A673 (cell line): Measurements from ENCODE around the gene TLCD4. TPM values are rescaled to one million over a fixed set of nuclear protein-coding genes. Genes with fewer than 3 reads are reported as not detected.

Experiments
- BruUV-seq: library from RNA; stranded (reverse); fragments of 400-500 nt; replicated peaks from 2 replicates; lab custom pipeline; 2021; lab: Mats Ljungman, UMichigan
- CTCF ChIA-PET: fragments of 300-600 bp; sonication (Branson Sonifier 250); formaldehyde crosslinking; loops from one replicate; lab custom pipeline; 2022; ENCODE audit warnings: antibody characterized with exemption; lab: Charles Lee
- POLR2A ChIA-PET: fragments of 300-600 bp; sonication (Branson Sonifier 250); formaldehyde crosslinking; loops from one replicate; lab custom pipeline; 2022; ENCODE audit warnings: antibody characterized with exemption; ENCODE audit not compliant: low non-redundant PET; lab: Charles Lee
- DNase-seq: peaks from one replicate; pipeline ENCODE4 v3.0.0-alpha.2; 2015; ENCODE audit warnings: low spot score
- H3K27ac ChIP-seq: fragments of 200-600 bp; sonication (generic); 2 replicates; pipeline ENCODE4 v1.5.1; 2016; ENCODE audit warnings: mixed run types, low read depth, mild to moderate bottlenecking, mixed read lengths, antibody characterized with exemption, low read length; ENCODE audit not compliant: poor library complexity, severe bottlenecking
- H3K27me3 ChIP-seq: fragments of 200-600 bp; sonication (generic); replicated peaks from 2 replicates; pipeline ENCODE4 v1.6.1; 2017; ENCODE audit warnings: mixed run types, low read depth, mild to moderate bottlenecking, mixed read lengths, antibody characterized with exemption, low read length; ENCODE audit not compliant: insufficient read depth, poor library complexity
- H3K36me3 ChIP-seq: fragments of 200-600 bp; sonication (generic); 2 replicates; pipeline ENCODE4 v1.6.1; 2016; ENCODE audit warnings: mixed run types, mild to moderate bottlenecking, mixed read lengths, antibody characterized with exemption, low read length; ENCODE audit not compliant: insufficient read depth, poor library complexity, severe bottlenecking
- H3K4me1 ChIP-seq: fragments of 200-600 bp; sonication (generic); 2 replicates; pipeline ENCODE4 v1.6.1; 2017; ENCODE audit warnings: mixed run types, mild to moderate bottlenecking, mixed read lengths, antibody characterized with exemption, low read length; ENCODE audit not compliant: insufficient read depth, poor library complexity, severe bottlenecking
- H3K4me3 ChIP-seq: fragments of 200-600 bp; sonication (generic); 2 replicates; pipeline ENCODE4 v1.5.1; 2016; ENCODE audit warnings: low read depth, mixed run types, mild to moderate bottlenecking, mixed read lengths, low read length; ENCODE audit not compliant: poor library complexity, severe bottlenecking
- H3K9me3 ChIP-seq: fragments of 200-600 bp; sonication (generic); 2 replicates; pipeline ENCODE4 v1.6.1; 2016; ENCODE audit warnings: mixed run types, low read depth, mild to moderate bottlenecking, mixed read lengths, antibody characterized with exemption, low read length; ENCODE audit not compliant: poor library complexity, severe bottlenecking
- CTCF ChIP-seq: fragments of 300-800, 200-600 bp; sonication (generic); conservative IDR thresholded peaks from 2 replicates; pipeline ENCODE4 v1.5.1; 2017; ENCODE audit warnings: low read depth, mild to moderate bottlenecking, antibody characterized with exemption, low read length, moderate library complexity, mixed read lengths
- EZH2 ChIP-seq: fragments of 200-600 bp; sonication (generic); IDR thresholded peaks from 2 replicates; pipeline ENCODE4 v1.6.1; 2017; ENCODE audit warnings: borderline replicate concordance, low read depth, mild to moderate bottlenecking, mixed read lengths, antibody characterized with exemption, low read length; ENCODE audit not compliant: poor library complexity, severe bottlenecking
- intact Hi-C: fragments of 100-400 bp; cut with micrococcal nuclease; formaldehyde crosslinking; loops from one replicate; pipeline ENCODE4 v1.10.0; 2022; ENCODE audit not compliant: unreplicated experiment
- total RNA-seq: library from RNA; stranded (reverse); gene quantifications from 2 replicates; pipeline ENCODE4 v1.2.3, GENCODE V29; 2021

TLCD4 gene
- total RNA-seq, 1 experiment from 2014 or later, result not detected

GRCh38 chr1:95116580-95117206, 462 bp upstream of the TLCD4 start:
- POLR2A ChIA-PET, result no interaction called here
- Histone ChIP-seq H3K9me3 (no peaks in the 10 kb centered on the region), H3K4me1 (peaks cover 6% of the 10 kb centered on the region), H3K27me3 (peaks cover 48% of the 10 kb centered on the region), H3K27ac (no peak overlapping the region), H3K4me3 (peak overlapping the region; percentile 63), H3K36me3 (no peaks in the 10 kb centered on the region)
- CTCF ChIA-PET, result interaction anchor here (0.6 to 0.9 kb wide), 2 partner anchors 32 to 262 kb away, joined by 5 to 9 read pairs; no protein-coding TSS in a partner anchor
- TF ChIP-seq CTCF (peak; percentile 66), EZH2 (no peak)
- peak; percentile 72 for DNase-seq
- intact Hi-C loops, result loop anchor here (10.0 kb wide), 1 partner anchor 118 kb away; the partner anchor contains the start of gene RWDD3
- BruUV-seq, result no TSS peak

- no TSS peak for BruUV-seq
- Histone ChIP-seq H3K4me3 (peak overlapping the region; percentile 63), H3K4me1 (peaks cover 6% of the 10 kb centered on the region), H3K9me3 (no peaks in the 10 kb centered on the region), H3K27ac (no peak overlapping the region), H3K27me3 (peaks cover 48% of the 10 kb centered on the region), H3K36me3 (no peaks in the 10 kb centered on the region)
- ChIA-PET POLR2A (no interaction called here), CTCF (interaction anchor here (0.6 to 1.0 kb wide), 2 partner anchors 17 to 116 kb away, joined by 3 to 5 read pairs; partner anchors contain the start of gene RWDD3)
- DNase-seq, result peak; percentile 12
- TF ChIP-seq CTCF (no peak), EZH2 (no peak)
- intact Hi-C loops, result loop anchor here (10.0 kb wide), 1 partner anchor 117 kb away; the partner anchor contains the start of gene RWDD3
Observed at GRCh38 chr1:95118067-95118499, 928 bp downstream of the TLCD4 start.

GRCh38 chr1:95118710-95119109, 1.6 kb downstream of the TLCD4 start:
- no peak for DNase-seq
- Histone ChIP-seq H3K36me3 (no peaks in the 10 kb centered on the region), H3K27ac (no peak overlapping the region), H3K9me3 (no peaks in the 10 kb centered on the region), H3K4me1 (peaks cover 6% of the 10 kb centered on the region), H3K4me3 (no peak overlapping the region), H3K27me3 (peaks cover 48% of the 10 kb centered on the region)
- TF ChIP-seq EZH2 (no peak), CTCF (no peak)
- POLR2A ChIA-PET, result no interaction called here
- CTCF ChIA-PET, result interaction anchor here (0.6 kb wide), 2 partner anchors 17 to 115 kb away, joined by 3 read pairs; no protein-coding TSS in a partner anchor
- intact Hi-C loops, result loop anchor here (10.0 kb wide), 1 partner anchor 116 kb away; the partner anchor contains the start of gene RWDD3
- no TSS peak for BruUV-seq
